GM23338 (cell line): ENCODE data around the gene UBAP1L.

Experiments
- CREB1 ChIP-seq: fragments of 250-450 bp; sonication (Bioruptor Pico); IDR thresholded peaks from 2 replicates; pipeline ENCODE4 v1.5.0; 2020; ENCODE audit warnings: low read depth, mild to moderate bottlenecking, moderate library complexity
- CTCF ChIP-seq, 2 experiments: fragments of 200-600 bp in 1 of 2; sonication (generic) in 1 of 2; conservative IDR thresholded peaks; 2 replicates each; pipeline versions ENCODE4 v1.5.1 to v1.6.1; 2016 to 2017; ENCODE audit warnings: antibody characterized with exemption in 2 of 2, low read depth in 2 of 2, mild to moderate bottlenecking in 2 of 2, moderate library complexity in 1 of 2
- ETS1 ChIP-seq: IDR thresholded peaks from 2 replicates; pipeline ENCODE4 v1.6.1; 2016; ENCODE audit warnings: antibody characterized with exemption
- EZH2 ChIP-seq: fragments of 200-600 bp; sonication (generic); IDR thresholded peaks from one replicate; pipeline ENCODE4 v1.8.0; 2017; ENCODE audit warnings: antibody characterized with exemption, mild to moderate bottlenecking, low read depth; ENCODE audit not compliant: unreplicated experiment
- EZH2phosphoT487 ChIP-seq: fragments of 200-600 bp; sonication (generic); IDR thresholded peaks from one replicate; pipeline ENCODE4 v1.8.1; 2018; ENCODE audit warnings: antibody characterized with exemption; ENCODE audit not compliant: unreplicated experiment
- JUNB ChIP-seq: IDR thresholded peaks from one replicate; pipeline ENCODE4 v1.6.1; 2016; ENCODE audit warnings: antibody characterized with exemption; ENCODE audit not compliant: unreplicated experiment
- NANOG ChIP-seq: IDR thresholded peaks from 2 replicates; pipeline ENCODE4 v1.6.1; 2016; ENCODE audit warnings: antibody characterized with exemption, borderline replicate concordance
- POLR2AphosphoS5 ChIP-seq: IDR thresholded peaks from 2 replicates; pipeline ENCODE4 v1.6.1; 2016; ENCODE audit warnings: antibody characterized with exemption, low read depth
- REST ChIP-seq: IDR thresholded peaks from one replicate; pipeline ENCODE4 v1.6.1; 2018; ENCODE audit warnings: antibody characterized with exemption; ENCODE audit not compliant: unreplicated experiment
- STAT1 ChIP-seq: IDR thresholded peaks from one replicate; pipeline ENCODE4 v1.6.1; 2016; ENCODE audit warnings: antibody characterized with exemption; ENCODE audit not compliant: unreplicated experiment
- ZNF114 ChIP-seq: fragments of 250-450 bp; sonication (Bioruptor Pico); IDR thresholded peaks from 2 replicates; pipeline ENCODE4 v1.5.0; 2020; ENCODE audit warnings: mild to moderate bottlenecking, moderate library complexity
- ZNF331 ChIP-seq: fragments of 250-450 bp; sonication (Bioruptor Pico); IDR thresholded peaks from 2 replicates; pipeline ENCODE4 v1.5.0; 2020; ENCODE audit warnings: low read depth, mild to moderate bottlenecking, moderate library complexity
- ZNF462 ChIP-seq: fragments of 250-450 bp; sonication (Bioruptor Pico); IDR thresholded peaks from 2 replicates; pipeline ENCODE4 v1.5.0; 2020; ENCODE audit warnings: mild to moderate bottlenecking, moderate library complexity

- TF ChIP-seq EZH2phosphoT487 (no peak), CTCF (conservative IDR thresholded peaks at IDR 0.05; ENCODE audit: low read depth in 2 of 2) (no peak), CREB1 (CRISPR knock-in tag) (peak; percentile 96), ZNF114 (CRISPR knock-in tag) (no peak), POLR2AphosphoS5 (peak; percentile 91; the same call in 1 of the 2 replicates), REST (no peak), JUNB (no peak), EZH2 (no peak), ZNF462 (no peak), ZNF331 (no peak), STAT1 (no peak), ETS1 (peak; percentile 80), NANOG (no peak)
Observed at GRCh38 chr15:65133548-65134200, 18.7 kb upstream of the UBAP1L start, which contains the start of gene PDCD7.
